H9 (cell line): ENCODE measurements around the gene BBS4. TPM values are rescaled to one million over a fixed set of nuclear protein-coding genes. Genes with fewer than 3 reads are reported as not detected.

Experiments
- DNase-seq: peaks from one replicate; pipeline ENCODE4 v3.0.0-alpha.2; 2017
- H2AFZ ChIP-seq: one replicate; pipeline ENCODE4 v1.6.1; 2013; ENCODE audit warnings: mild to moderate bottlenecking, low read length, control low read depth, moderate library complexity
- H2AK5ac ChIP-seq: 2 replicates; pipeline ENCODE4 v1.6.1; 2013; ENCODE audit warnings: low read length, control low read depth, mixed read lengths; ENCODE audit not compliant: insufficient read length
- H2BK120ac ChIP-seq: one replicate; pipeline ENCODE4 v1.6.1; 2013; ENCODE audit warnings: low read depth, mild to moderate bottlenecking, low read length, control low read depth, inconsistent platforms; ENCODE audit not compliant: poor library complexity, severe bottlenecking
- H2BK12ac ChIP-seq: 2 replicates; pipeline ENCODE4 v1.6.1; 2013; ENCODE audit warnings: low read length, control low read depth, mixed read lengths, low read depth; ENCODE audit not compliant: insufficient read length
- H2BK15ac ChIP-seq: 2 replicates; pipeline ENCODE4 v1.6.1; 2013; ENCODE audit warnings: low read depth, low read length, control low read depth
- H2BK20ac ChIP-seq: one replicate; pipeline ENCODE4 v1.6.1; 2013; ENCODE audit warnings: low read depth, mild to moderate bottlenecking, low read length, control low read depth, inconsistent platforms; ENCODE audit not compliant: poor library complexity, severe bottlenecking
- H2BK5ac ChIP-seq: 2 replicates; pipeline ENCODE4 v1.6.1; 2013; ENCODE audit warnings: low read length, control low read depth, mixed read lengths; ENCODE audit not compliant: insufficient read length
- H3K14ac ChIP-seq: 2 replicates; pipeline ENCODE4 v1.6.1; 2013; ENCODE audit warnings: low read length, control low read depth; ENCODE audit not compliant: insufficient read depth
- H3K18ac ChIP-seq: 2 replicates; pipeline ENCODE4 v1.6.1; 2013; ENCODE audit warnings: low read depth, mild to moderate bottlenecking, mixed read lengths, low read length, control low read depth; ENCODE audit not compliant: insufficient read length
- H3K23ac ChIP-seq: 2 replicates; pipeline ENCODE4 v1.6.1; 2013; ENCODE audit warnings: low read length, control low read depth, mixed read lengths, low read depth; ENCODE audit not compliant: insufficient read length
- H3K23me2 ChIP-seq: 2 replicates; pipeline ENCODE4 v1.6.1; 2013; ENCODE audit warnings: low read depth, mild to moderate bottlenecking, mixed read lengths, low read length, control low read depth; ENCODE audit not compliant: insufficient read length, poor library complexity, severe bottlenecking
- H3K27ac ChIP-seq: 2 replicates; pipeline ENCODE4 v1.5.1; 2013; ENCODE audit warnings: low read length, control low read depth, mixed read lengths, low read depth; ENCODE audit not compliant: insufficient read length
- H3K27me3 ChIP-seq: 2 replicates; pipeline ENCODE4 v1.6.1; 2013; ENCODE audit warnings: low read length, control low read depth, inconsistent platforms; ENCODE audit not compliant: insufficient read depth
- H3K4ac ChIP-seq: 2 replicates; pipeline ENCODE4 v1.6.1; 2013; ENCODE audit warnings: low read depth, mild to moderate bottlenecking, control low read depth, inconsistent platforms, low read length, moderate library complexity
- H3K4me1 ChIP-seq: 2 replicates; pipeline ENCODE4 v1.6.1; 2013; ENCODE audit warnings: low read length, control low read depth, inconsistent platforms; ENCODE audit not compliant: insufficient read depth
- H3K4me2 ChIP-seq: 2 replicates; pipeline ENCODE4 v1.6.1; 2013; ENCODE audit warnings: low read length, control low read depth, mixed read lengths; ENCODE audit not compliant: insufficient read length, insufficient read depth
- H3K56ac ChIP-seq: 2 replicates; pipeline ENCODE4 v1.6.1; 2013; ENCODE audit warnings: low read depth, mild to moderate bottlenecking, mixed read lengths, low read length, control low read depth; ENCODE audit not compliant: insufficient read length
- H3K79me1 ChIP-seq: 2 replicates; pipeline ENCODE4 v1.6.1; 2013; ENCODE audit warnings: low read depth, mild to moderate bottlenecking, moderate library complexity, low read length, control low read depth, inconsistent platforms; ENCODE audit not compliant: insufficient read depth, poor library complexity, severe bottlenecking
- H3K79me2 ChIP-seq: 2 replicates; pipeline ENCODE4 v1.6.1; 2013; ENCODE audit warnings: low read length, control low read depth, inconsistent platforms; ENCODE audit not compliant: insufficient read depth
- H3K9ac ChIP-seq: 2 replicates; pipeline ENCODE4 v1.6.1; 2013; ENCODE audit warnings: low read length, control low read depth, mixed read lengths; ENCODE audit not compliant: insufficient read length; ENCODE audit errors: extremely low read depth
- H3K9me3 ChIP-seq: one replicate; pipeline ENCODE4 v1.6.1; 2013; ENCODE audit warnings: low read depth, low read length, inconsistent platforms; ENCODE audit not compliant: control insufficient read depth
- H3T11ph ChIP-seq: one replicate; pipeline ENCODE4 v1.6.1; 2013; ENCODE audit warnings: mild to moderate bottlenecking, low read length, control low read depth, inconsistent platforms
- H4K20me1 ChIP-seq: one replicate; pipeline ENCODE4 v1.6.1; 2013; ENCODE audit not compliant: control insufficient read depth, insufficient read length, insufficient read depth
- H4K5ac ChIP-seq: 2 replicates; pipeline ENCODE4 v1.6.1; 2013; ENCODE audit warnings: low read depth, mild to moderate bottlenecking, mixed read lengths, low read length, control low read depth; ENCODE audit not compliant: insufficient read length
- H4K8ac ChIP-seq: replicated peaks from 2 replicates; pipeline ENCODE4 v1.6.1; 2013; ENCODE audit warnings: low read length, control low read depth, mixed read lengths, low read depth; ENCODE audit not compliant: insufficient read length
- H4K91ac ChIP-seq: 2 replicates; pipeline ENCODE4 v1.6.1; 2013; ENCODE audit warnings: low read depth, mild to moderate bottlenecking, moderate library complexity, mixed read lengths, low read length, control low read depth; ENCODE audit not compliant: insufficient read length
- H3K27ac Mint-ChIP-seq, 3 experiments: 2 replicates in 2 of 3; 3 replicates in 1 of 3; pipeline ENCODE4 v1.8.0; 2020 to 2021; ENCODE audit warnings: mixed read lengths in 3 of 3, mild to moderate bottlenecking in 1 of 3, moderate library complexity in 1 of 3
- H3K27me3 Mint-ChIP-seq: 2 replicates; pipeline ENCODE4 v1.8.0; 2021; ENCODE audit warnings: low read depth, mild to moderate bottlenecking, moderate library complexity, mixed read lengths
- H3K36me3 Mint-ChIP-seq, 3 experiments: 2 replicates in 2 of 3; 3 replicates in 1 of 3; pipeline ENCODE4 v1.8.0; 2020 to 2021; ENCODE audit warnings: low read depth in 3 of 3, mixed read lengths in 3 of 3; ENCODE audit not compliant: insufficient read depth in 1 of 3
- H3K4me1 Mint-ChIP-seq, 2 experiments: 2 replicates each; pipeline ENCODE4 v1.8.0; 2020; ENCODE audit warnings: mixed read lengths in 2 of 2
- H3K4me3 Mint-ChIP-seq, 2 experiments: 2 replicates in 1 of 2; 3 replicates in 1 of 2; pipeline ENCODE4 v1.8.0; 2020 to 2021; ENCODE audit warnings: mild to moderate bottlenecking in 2 of 2, mixed read lengths in 2 of 2, moderate library complexity in 1 of 2
- H3K9me3 Mint-ChIP-seq, 2 experiments: 2 replicates in 1 of 2; 3 replicates in 1 of 2; pipeline ENCODE4 v1.8.0; 2020; ENCODE audit warnings: mild to moderate bottlenecking in 2 of 2, mixed read lengths in 2 of 2, moderate library complexity in 1 of 2
- WGBS: extraction: QIAGEN DNeasy Blood & Tissue Kit; methylation state at CpG from one replicate; pipeline ENCODE4 v1.1.7; 2013; ENCODE audit warnings: missing lambda C conversion rate, low lambda C conversion rate, mixed read lengths; ENCODE audit not compliant: insufficient read length; ENCODE audit errors: extremely low coverage; 5-methylcytosine and 5-hydroxymethylcytosine counted together
- total RNA-seq: library from RNA; stranded (reverse); gene quantifications from 2 replicates; pipeline ENCODE4 v1.2.1, GENCODE V29; 2021
- TF ChIP-seq, protein P1 (sequence below): fragments of 200-600 bp; sonication (generic); conservative IDR thresholded peaks from 3 replicates; pipeline ENCODE4 v1.8.0; 2021; ENCODE audit warnings: antibody characterized with exemption, mild to moderate bottlenecking

Gene BBS4
- total RNA-seq, 1 experiment from 2014 or later, result 27.3 TPM

- H2BK12ac ChIP-seq, result no peak overlapping the region
- no peak overlapping the region for H2BK5ac ChIP-seq
- Mint-ChIP-seq H3K4me1 (peaks cover 20 to 21% of the 10 kb centered on the region in 2 experiments), H3K36me3 (peaks cover 0 to 4% (median 4%) of the 10 kb centered on the region in 3 experiments; a peak in 3 of 7 replicates), H3K27me3 (peaks cover 6% of the 10 kb centered on the region), H3K9me3 (no peaks in the 10 kb centered on the region), H3K27ac (no peak overlapping the region), H3K4me3 (no peak overlapping the region)
- no peak overlapping the region for H2AK5ac ChIP-seq
- H3K79me2 ChIP-seq, result peaks cover 11% of the 10 kb centered on the region; the same call in 1 of the 2 replicates
- no peak overlapping the region for H3K9ac ChIP-seq
- no peaks in the 10 kb centered on the region for H3K9me3 ChIP-seq
- no peak overlapping the region for H4K5ac ChIP-seq
- H3K14ac ChIP-seq, result no peak overlapping the region
- H2BK15ac ChIP-seq, result no peak overlapping the region
- H3K18ac ChIP-seq, result no peak overlapping the region
- no CpG with 5 or more reads among the region's 2 CpGs for WGBS
- H2BK120ac ChIP-seq, result no peak overlapping the region
- H4K8ac ChIP-seq, result no peak overlapping the region
- no peak overlapping the region for H2AFZ ChIP-seq
- H4K20me1 ChIP-seq, result no peaks in the 10 kb centered on the region
- H3K4me2 ChIP-seq, result no peak overlapping the region
- H3K23ac ChIP-seq, result no peak overlapping the region
- peaks cover 3% of the 10 kb centered on the region for H3K23me2 ChIP-seq
- H3K27me3 ChIP-seq, result no peaks in the 10 kb centered on the region
- TF ChIP-seq, protein P1, sequence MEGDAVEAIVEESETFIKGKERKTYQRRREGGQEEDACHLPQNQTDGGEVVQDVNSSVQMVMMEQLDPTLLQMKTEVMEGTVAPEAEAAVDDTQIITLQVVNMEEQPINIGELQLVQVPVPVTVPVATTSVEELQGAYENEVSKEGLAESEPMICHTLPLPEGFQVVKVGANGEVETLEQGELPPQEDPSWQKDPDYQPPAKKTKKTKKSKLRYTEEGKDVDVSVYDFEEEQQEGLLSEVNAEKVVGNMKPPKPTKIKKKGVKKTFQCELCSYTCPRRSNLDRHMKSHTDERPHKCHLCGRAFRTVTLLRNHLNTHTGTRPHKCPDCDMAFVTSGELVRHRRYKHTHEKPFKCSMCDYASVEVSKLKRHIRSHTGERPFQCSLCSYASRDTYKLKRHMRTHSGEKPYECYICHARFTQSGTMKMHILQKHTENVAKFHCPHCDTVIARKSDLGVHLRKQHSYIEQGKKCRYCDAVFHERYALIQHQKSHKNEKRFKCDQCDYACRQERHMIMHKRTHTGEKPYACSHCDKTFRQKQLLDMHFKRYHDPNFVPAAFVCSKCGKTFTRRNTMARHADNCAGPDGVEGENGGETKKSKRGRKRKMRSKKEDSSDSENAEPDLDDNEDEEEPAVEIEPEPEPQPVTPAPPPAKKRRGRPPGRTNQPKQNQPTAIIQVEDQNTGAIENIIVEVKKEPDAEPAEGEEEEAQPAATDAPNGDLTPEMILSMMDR, result no peak
- H3K79me1 ChIP-seq, result no peaks in the 10 kb centered on the region
- H3K27ac ChIP-seq, result no peak overlapping the region
- no peak overlapping the region for H3K4ac ChIP-seq
- no peak overlapping the region for H4K91ac ChIP-seq
- H3K56ac ChIP-seq, result no peak overlapping the region
- DNase-seq, result no peak
- no peak overlapping the region for H3T11ph ChIP-seq
- no peak overlapping the region for H2BK20ac ChIP-seq
- peaks cover 9% of the 10 kb centered on the region; the same call in 1 of the 2 replicates for H3K4me1 ChIP-seq
Observed at GRCh38 chr15:72785841-72786240, 99.8 kb downstream of the BBS4 start.
